Esophagus muscularis mucosa (tissue), 3 donors: Measurements from ENCODE around the gene A4GALT.

ENCODE experiments used
- CTCF ChIP-seq, 3 experiments: fragments of 200-600 bp in 2 of 3; fragments of 450-650 bp in 1 of 3; sonication (generic) in 2 of 3; IDR thresholded peaks; one replicate each; pipeline ENCODE4 v1.5.1; 2017 to 2019; ENCODE audit warnings: antibody characterized with exemption in 3 of 3, mild to moderate bottlenecking in 2 of 3, moderate library complexity in 1 of 3
- POLR2A ChIP-seq: fragments of 450-650 bp; IDR thresholded peaks from one replicate; pipeline ENCODE4 v1.6.1; 2017; ENCODE audit warnings: antibody characterized with exemption, moderate library complexity, mild to moderate bottlenecking, low read depth
- POLR2AphosphoS5 ChIP-seq, 2 donors: sonication (generic); formaldehyde crosslinking; IDR thresholded peaks; one replicate each; pipeline ENCODE4 v1.6.1; 2017; ENCODE audit warnings: antibody characterized with exemption in 2 of 2

DNA sequence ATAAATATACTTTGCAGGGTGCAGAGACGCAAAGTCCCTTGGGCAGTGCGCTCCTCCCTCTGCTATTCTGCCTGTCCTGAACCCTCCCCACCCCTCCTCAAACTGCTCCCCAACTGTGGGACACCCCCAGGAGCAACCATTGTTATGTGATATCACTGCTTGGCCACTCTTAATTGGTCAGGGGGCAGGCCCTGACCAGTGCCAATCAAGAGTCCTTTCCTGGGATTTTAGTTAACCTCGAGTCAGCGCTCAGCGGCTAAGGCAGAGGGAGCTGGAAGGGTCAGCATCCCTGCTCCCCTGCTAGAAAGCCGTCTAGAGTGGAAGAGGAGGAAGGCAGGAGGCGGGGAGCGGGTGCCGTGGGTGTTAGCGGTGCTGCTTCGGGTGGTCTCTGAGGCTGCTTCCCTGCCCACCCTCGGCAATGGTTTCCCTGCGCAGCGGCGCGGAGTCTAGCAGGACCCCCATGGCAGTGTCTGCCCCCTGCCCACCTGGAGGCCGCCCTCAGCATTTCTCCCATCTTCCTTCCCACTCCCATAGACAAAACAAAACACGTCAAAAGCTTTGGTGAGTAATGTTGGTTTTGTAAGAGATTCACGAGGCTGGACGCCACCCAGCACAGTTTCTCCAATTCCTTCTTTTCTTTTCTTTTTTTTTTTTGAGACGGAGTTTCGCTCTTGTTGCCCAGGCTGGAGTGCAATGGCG lies 38.4 kb upstream of the A4GALT start:
- TF ChIP-seq CTCF (IDR thresholded peaks at IDR 0.05) (no peak), POLR2A (no peak), POLR2AphosphoS5 (IDR thresholded peaks at IDR 0.05) (no peak)
